ENCODE data around the gene LAMA3. TPM values are rescaled to one million over a fixed set of nuclear protein-coding genes. Genes with fewer than 3 reads are reported as not detected.

LAMA3 gene
- total and polyA plus RNA-seq, 10 of the 15 experiments (the other 5 are each of a cell fraction or from before 2014, with no cell fraction given) = 0.37 to 6.5 (median 5.4) TPM

GRCh38 chr18:23933407-23933806 lies 244.2 kb downstream of the LAMA3 start:
- peaks cover 19% of the 10 kb centered on the region for H3K4me1 ChIP-seq (ENCODE audit: control insufficient read depth, insufficient read depth, low read length)
- in situ Hi-C loops (cut with MboI) = no loop called here
- no peak overlapping the region for H3K4me3 ChIP-seq
- no peaks in the 10 kb centered on the region for H4K20me1 ChIP-seq (ENCODE audit: control insufficient read depth, insufficient read depth)
- FAIRE-seq (no peak), DNase-seq (ENCODE audit: low read depth, low spot score) (no peak), ATAC-seq (no peak)
- BruUV-seq (replicated peaks) = no TSS peak
- no peak overlapping the region for H3K27ac ChIP-seq (ENCODE audit: control insufficient read depth, insufficient read depth)
- no peaks in the 10 kb centered on the region for H3K79me2 ChIP-seq (ENCODE audit: control insufficient read depth, insufficient read depth, low read length)
- no peak overlapping the region for H3K9ac ChIP-seq (ENCODE audit: control insufficient read depth, insufficient read depth, low read length)
- ChIA-PET RAD21 (ENCODE audit: unreplicated experiment) (interaction anchor here (1.3 to 1.5 kb wide), 2 partner anchors 10 to 185 kb away, joined by 3 to 6 read pairs; no protein-coding TSS in a partner anchor), CTCF (interaction anchor here (3.4 kb wide), 1 partner anchor 15 kb away, joined by 20 read pairs; no protein-coding TSS in a partner anchor), POLR2A (interaction anchor here (0.9 kb wide), 1 partner anchor 72 kb away, joined by 4 read pairs; no protein-coding TSS in a partner anchor), SMC1A (ENCODE audit: uncharacterized antibody, unreplicated experiment) (interaction anchor here (0.6 to 1.7 kb wide), 4 partner anchors 11 to 32 kb away, joined by 3 to 21 read pairs (median 8); no protein-coding TSS in a partner anchor)
- intact Hi-C loops (cut with micrococcal nuclease; ENCODE audit: unreplicated experiment) = no loop called here
- no peak overlapping the region for H2AFZ ChIP-seq (ENCODE audit: control insufficient read depth, low read depth, low read length)
- 87% methylated on average over 1 of the region's 1 CpG for WGBS (ENCODE audit: insufficient coverage, insufficient replicate concordance, low lambda C conversion rate, missing lambda C conversion rate)
- H3K36me3 ChIP-seq (ENCODE audit: control insufficient read depth in 2 of 2, insufficient read depth in 2 of 2, low read length in 1 of 2) = no peaks in the 10 kb centered on the region
- H3K4me2 ChIP-seq (ENCODE audit: control insufficient read depth, insufficient read depth) = no peak overlapping the region
- TF ChIP-seq CBX5 (IDR thresholded peaks at IDR 0.05; ENCODE audit: low read depth) = no peak
- no peak for TF ChIP-seq HCFC1 (IDR thresholded peaks at IDR 0.05; ENCODE audit: low read length)
- no peak for TF ChIP-seq SIN3A (IDR thresholded peaks at IDR 0.05; ENCODE audit: low read depth, low read length)
- no peak for TF ChIP-seq KLF5 (IDR thresholded peaks at IDR 0.05; ENCODE audit: partially characterized antibody)
- no peaks in the 10 kb centered on the region for H3K27me3 ChIP-seq (replicated peaks in 1 of 2; ENCODE audit: control insufficient read depth in 2 of 2, insufficient read depth in 2 of 2, low read length in 1 of 2)
- no peaks in the 10 kb centered on the region; the same call in 2 of the 3 replicates for H3K9me3 ChIP-seq (replicated peaks; ENCODE audit: control insufficient read depth, insufficient read depth, low read length)

- TF ChIP-seq SPI1 (IDR thresholded peaks at IDR 0.05; ENCODE audit: borderline replicate concordance, insufficient read depth, low read depth, low read length) = peak; percentile 66
- TF ChIP-seq NKRF (conservative IDR thresholded peaks at IDR 0.05) = no peak
- no peak for TF ChIP-seq GABPA (IDR thresholded peaks at IDR 0.05; ENCODE audit: low read depth)
- 0 out of 4 replicates have a peak, but pooled peaks of 1 of the 2 experiments have one; percentile 50 for TF ChIP-seq SRF (IDR thresholded peaks at IDR 0.05; ENCODE audit: low read depth in 2 of 2, low read length in 2 of 2)
- Histone ChIP-seq H3K9ac (ENCODE audit: control insufficient read depth, insufficient read depth, low read length) (no peak overlapping the region), H3K36me3 (ENCODE audit: control insufficient read depth in 2 of 2, insufficient read depth in 2 of 2, low read length in 1 of 2) (no peaks in the 10 kb centered on the region), H3K4me1 (ENCODE audit: control insufficient read depth, insufficient read depth, low read length) (peaks cover 28% of the 10 kb centered on the region), H4K20me1 (ENCODE audit: control insufficient read depth, insufficient read depth) (no peaks in the 10 kb centered on the region), H3K79me2 (ENCODE audit: control insufficient read depth, insufficient read depth, low read length) (no peaks in the 10 kb centered on the region), H3K4me2 (ENCODE audit: control insufficient read depth, insufficient read depth) (no peak overlapping the region; the same call in 1 of the 2 replicates), H3K27me3 (replicated peaks in 1 of 2; ENCODE audit: control insufficient read depth in 2 of 2, insufficient read depth in 2 of 2, low read length in 1 of 2) (no peaks in the 10 kb centered on the region), H3K9me3 (replicated peaks; ENCODE audit: control insufficient read depth, insufficient read depth, low read length) (no peaks in the 10 kb centered on the region; the same call in 2 of the 3 replicates), H2AFZ (ENCODE audit: control insufficient read depth, low read depth, low read length) (no peak overlapping the region), H3K27ac (ENCODE audit: control insufficient read depth, insufficient read depth) (no peak overlapping the region), H3K4me3 (no peak overlapping the region)
- no peak for FAIRE-seq
- intact Hi-C loops (cut with micrococcal nuclease; ENCODE audit: unreplicated experiment) = no loop called here
- ChIA-PET POLR2A (interaction anchor here (0.7 kb wide), 1 partner anchor 37 kb away, joined by 3 read pairs; no protein-coding TSS in a partner anchor), RAD21 (ENCODE audit: unreplicated experiment) (interaction anchor here (0.6 to 1.5 kb wide), 5 partner anchors 9 to 1735 kb away, joined by 3 to 6 read pairs (median 3); no protein-coding TSS in a partner anchor), CTCF (interaction anchor here (0.9 to 3.4 kb wide), 2 partner anchors 16 to 286 kb away, joined by 4 to 20 read pairs; no protein-coding TSS in a partner anchor), SMC1A (ENCODE audit: uncharacterized antibody, unreplicated experiment) (interaction anchor here (0.7 to 1.7 kb wide), 4 partner anchors 10 to 23 kb away, joined by 3 to 21 read pairs (median 8); no protein-coding TSS in a partner anchor)
- no peak for DNase-seq (ENCODE audit: low read depth, low spot score)
- no TSS peak for BruUV-seq (replicated peaks)
- WGBS (ENCODE audit: insufficient coverage, insufficient replicate concordance, low lambda C conversion rate, missing lambda C conversion rate) = 0% methylated on average over 3 of the region's 3 CpGs
- peak; percentile 55 for ATAC-seq
- in situ Hi-C loops (cut with MboI) = no loop called here
Measured at GRCh38 chr18:23934252-23934651, 245.0 kb downstream of the LAMA3 start.

Data from GM12878 (cell line).